HepG2 (cell line): ENCODE results near the gene BUB1B. TPM values are rescaled to one million over a fixed set of nuclear protein-coding genes. Genes with fewer than 3 reads are reported as not detected.

Experiments used
- AGO1 ChIP-seq: fragments of 200-400 bp; formaldehyde crosslinking; IDR thresholded peaks from 2 replicates; pipeline ENCODE4 v1.6.1; 2017; ENCODE audit warnings: mild to moderate bottlenecking, low read depth, low read length, moderate library complexity; ENCODE audit not compliant: poor library complexity, severe bottlenecking
- ARID4A ChIP-seq: sonication (generic); formaldehyde crosslinking; IDR thresholded peaks from 2 replicates; pipeline ENCODE4 v1.5.0; 2020; ENCODE audit warnings: mild to moderate bottlenecking, missing genetic modification reagents, borderline replicate concordance
- DR1 ChIP-seq: sonication (generic); formaldehyde crosslinking; IDR thresholded peaks from 2 replicates; pipeline ENCODE4 v1.8.0; 2021; ENCODE audit warnings: mild to moderate bottlenecking, missing genetic modification reagents, inconsistent platforms
- EED ChIP-seq: sonication (generic); formaldehyde crosslinking; IDR thresholded peaks from 2 replicates; pipeline ENCODE4 v1.5.0; 2020; ENCODE audit warnings: mild to moderate bottlenecking, missing genetic modification reagents
- NR2F2 ChIP-seq: IDR thresholded peaks from 2 replicates; pipeline ENCODE4 v1.6.1; 2012; ENCODE audit warnings: low read depth, inconsistent platforms, borderline replicate concordance
- SAP130 ChIP-seq: IDR thresholded peaks from 2 replicates; pipeline ENCODE4 v1.6.1; 2016; ENCODE audit warnings: low read depth
- SKIL ChIP-seq: sonication (generic); formaldehyde crosslinking; IDR thresholded peaks from 2 replicates; pipeline ENCODE4 v1.8.0; 2022; ENCODE audit warnings: missing genetic modification reagents, mild to moderate bottlenecking, moderate library complexity, borderline replicate concordance
- TRIM24 ChIP-seq: sonication (generic); formaldehyde crosslinking; IDR thresholded peaks from 2 replicates; pipeline ENCODE4 v1.8.0; 2022; ENCODE audit warnings: mild to moderate bottlenecking, missing genetic modification reagents
- WIZ ChIP-seq: sonication (generic); formaldehyde crosslinking; IDR thresholded peaks from 2 replicates; pipeline ENCODE4 v1.5.1; 2020; ENCODE audit warnings: mild to moderate bottlenecking, missing genetic modification reagents
- ZBTB20 ChIP-seq: sonication (generic); formaldehyde crosslinking; IDR thresholded peaks from 2 replicates; pipeline ENCODE4 v1.8.1; 2023; ENCODE audit warnings: missing genetic modification reagents, low read depth, mild to moderate bottlenecking, borderline replicate concordance
- ZC3H4 ChIP-seq: sonication (generic); formaldehyde crosslinking; IDR thresholded peaks from 2 replicates; pipeline ENCODE4 v1.4.0; 2020; ENCODE audit warnings: missing genetic modification reagents, borderline replicate concordance
- ZFP62 ChIP-seq: sonication (generic); formaldehyde crosslinking; IDR thresholded peaks from 2 replicates; pipeline ENCODE4 v1.4.0; 2020; ENCODE audit warnings: missing genetic modification reagents
- ZNF780A ChIP-seq: sonication (generic); formaldehyde crosslinking; IDR thresholded peaks from 2 replicates; pipeline ENCODE4 v1.8.0; 2022; ENCODE audit warnings: mild to moderate bottlenecking, missing genetic modification reagents, moderate library complexity
- polyA plus RNA-seq, 8 experiments: library from polyadenylated mRNA; depleted of rRNA in 3 of 8; stranded (reverse) in 7 of 8; unstranded in 1 of 8; fragments of >200 nt; fragmentation: Illumina TruSeq in 4 of 8; extraction: Trizol in 4 of 8; gene quantifications; 2 replicates each; pipeline versions ENCODE4 v1.2.1 to v1.2.3, GENCODE V29; 2011 to 2016; ENCODE audit warnings: low read depth in 4 of 8, missing spikeins in 1 of 8, mixed read lengths in 1 of 8; ENCODE audit not compliant: insufficient read depth in 1 of 8
- total RNA-seq, 5 experiments: library from RNA; depleted of rRNA; stranded (reverse); fragments of >200 nt; fragmentation: Illumina TruSeq; extraction: Trizol; gene quantifications; 2 replicates each; pipeline ENCODE4 v1.2.3, GENCODE V29; 2016; ENCODE audit warnings: low read depth in 1 of 5
- TF ChIP-seq, protein P1 (sequence below): sonication (generic); formaldehyde crosslinking; IDR thresholded peaks from 2 replicates; pipeline ENCODE4 v1.5.1; 2020; ENCODE audit warnings: mild to moderate bottlenecking, missing genetic modification reagents, borderline replicate concordance
- TF ChIP-seq, protein P2 (sequence below): sonication (generic); formaldehyde crosslinking; conservative IDR thresholded peaks from 2 replicates; pipeline ENCODE4 v1.5.0; 2020; ENCODE audit warnings: missing genetic modification reagents

The BUB1B gene
- total and polyA plus RNA-seq, 2 of the 13 experiments (the other 11 are each of a cell fraction or from before 2014, with no cell fraction given) = 26.2 to 63.5 TPM

GRCh38 chr15:40160689-40161688, at the start of gene BUB1B (continued):
- TF ChIP-seq, protein P1, sequence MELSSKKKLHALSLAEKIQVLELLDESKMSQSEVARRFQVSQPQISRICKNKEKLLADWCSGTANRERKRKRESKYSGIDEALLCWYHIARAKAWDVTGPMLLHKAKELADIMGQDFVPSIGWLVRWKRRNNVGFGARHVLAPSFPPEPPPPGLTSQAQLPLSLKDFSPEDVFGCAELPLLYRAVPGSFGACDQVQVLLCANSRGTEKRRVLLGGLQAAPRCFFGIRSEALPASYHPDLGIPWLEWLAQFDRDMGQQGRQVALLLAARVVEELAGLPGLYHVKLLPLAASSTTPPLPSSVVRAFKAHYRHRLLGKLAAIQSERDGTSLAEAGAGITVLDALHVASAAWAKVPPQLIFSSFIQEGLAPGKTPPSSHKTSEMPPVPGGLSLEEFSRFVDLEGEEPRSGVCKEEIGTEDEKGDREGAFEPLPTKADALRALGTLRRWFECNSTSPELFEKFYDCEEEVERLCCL = no peak
- peak; percentile 100 for TF ChIP-seq ARID4A (CRISPR knock-in tag)
- no peak for TF ChIP-seq TRIM24 (CRISPR knock-in tag)
- no peak for TF ChIP-seq WIZ (CRISPR knock-in tag)
- TF ChIP-seq AGO1 = no peak
- no peak; the same call in 1 of the 2 replicates for TF ChIP-seq ZBTB20 (CRISPR knock-in tag)
- no peak for TF ChIP-seq ZFP62 (CRISPR knock-in tag)
- TF ChIP-seq, protein P2, sequence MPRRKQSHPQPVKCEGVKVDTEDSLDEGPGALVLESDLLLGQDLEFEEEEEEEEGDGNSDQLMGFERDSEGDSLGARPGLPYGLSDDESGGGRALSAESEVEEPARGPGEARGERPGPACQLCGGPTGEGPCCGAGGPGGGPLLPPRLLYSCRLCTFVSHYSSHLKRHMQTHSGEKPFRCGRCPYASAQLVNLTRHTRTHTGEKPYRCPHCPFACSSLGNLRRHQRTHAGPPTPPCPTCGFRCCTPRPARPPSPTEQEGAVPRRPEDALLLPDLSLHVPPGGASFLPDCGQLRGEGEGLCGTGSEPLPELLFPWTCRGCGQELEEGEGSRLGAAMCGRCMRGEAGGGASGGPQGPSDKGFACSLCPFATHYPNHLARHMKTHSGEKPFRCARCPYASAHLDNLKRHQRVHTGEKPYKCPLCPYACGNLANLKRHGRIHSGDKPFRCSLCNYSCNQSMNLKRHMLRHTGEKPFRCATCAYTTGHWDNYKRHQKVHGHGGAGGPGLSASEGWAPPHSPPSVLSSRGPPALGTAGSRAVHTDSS (CRISPR knock-in tag) = no peak
- TF ChIP-seq SKIL (CRISPR knock-in tag) = no peak; the same call in 1 of the 2 replicates
- TF ChIP-seq ZNF780A (CRISPR knock-in tag) = peak; percentile 77; the same call in 1 of the 2 replicates
- TF ChIP-seq DR1 = peak; percentile 73; the same call in 1 of the 2 replicates
- peak; percentile 100 for TF ChIP-seq SAP130
- TF ChIP-seq EED = no peak; the same call in 1 of the 2 replicates
- TF ChIP-seq NR2F2 = no peak; the same call in 1 of the 2 replicates
- TF ChIP-seq ZC3H4 = no peak
